ENCODE data around the gene ANKIB1.
"Not testable (repeated sequence)": the region's sequence is repeated elsewhere in the genome, so short reads cannot be mapped to it uniquely, and the experiment has no call there.

ANKIB1 gene

DNA sequence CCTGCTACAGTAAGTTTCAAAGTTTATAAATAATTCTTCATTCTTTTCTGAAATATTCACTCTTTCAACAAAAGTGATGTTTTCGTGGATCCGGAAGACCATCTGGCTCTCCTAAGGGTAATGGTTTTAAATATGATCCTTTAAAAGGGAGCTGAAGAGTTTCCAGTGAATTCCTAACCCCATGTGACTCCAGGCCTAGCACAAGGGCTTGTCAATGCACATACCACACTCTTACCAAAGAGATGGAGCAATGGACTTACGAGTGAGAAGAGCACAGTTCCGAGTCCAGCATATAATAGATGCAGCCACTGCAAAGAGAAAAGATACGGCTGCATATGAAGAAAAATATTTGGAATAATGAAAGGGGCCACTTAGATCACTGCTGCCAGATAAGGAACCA, 169.5 kb downstream of the ANKIB1 start:
- DNase-seq: no peak

DNA sequence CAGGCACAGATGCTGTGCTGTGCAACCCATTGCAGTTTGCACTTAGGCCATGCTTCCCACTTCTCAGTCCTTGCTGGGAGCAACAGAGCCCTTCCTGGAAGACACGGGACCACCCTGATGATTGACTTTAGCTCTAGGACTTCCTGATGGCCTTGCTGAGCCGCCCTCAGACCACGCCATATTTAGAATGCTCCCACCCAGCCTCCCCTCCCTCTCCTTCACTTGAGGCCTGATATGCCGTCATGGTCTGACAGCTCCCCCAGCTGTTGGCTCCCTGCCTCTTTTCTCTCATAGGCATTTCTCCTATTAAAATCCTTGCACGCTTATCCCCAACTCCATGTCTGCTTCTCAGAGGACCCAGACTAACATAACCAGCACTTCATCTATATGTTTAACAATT, 172.1 kb downstream of the ANKIB1 start:
- DNase-seq: no peak

- no peak for DNase-seq
These were observed 176.1 kb downstream of the ANKIB1 start for GRCh38 chr7:92421676-92422435.

DNA sequence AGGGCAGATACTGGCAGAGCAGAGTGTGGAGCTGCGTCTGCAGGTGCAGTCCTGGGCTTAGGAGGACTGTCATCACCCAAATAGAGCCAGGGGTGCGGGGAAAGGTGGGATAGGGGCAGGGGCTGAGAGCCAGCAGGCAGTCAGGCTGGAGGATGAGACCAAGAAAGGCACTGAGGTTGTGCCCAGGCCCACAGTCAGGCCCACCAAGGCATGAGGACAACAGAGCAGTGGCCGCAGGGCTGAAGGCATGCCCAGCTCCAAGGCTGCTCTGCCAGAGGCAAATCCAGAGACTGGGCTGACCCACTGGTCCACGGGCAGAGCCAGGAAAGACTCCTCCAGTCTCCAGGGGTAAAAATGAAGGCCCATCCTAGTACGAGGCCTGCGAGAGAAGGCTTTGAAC, 177.2 kb downstream of the ANKIB1 start:
- DNase-seq: no peak

DNA sequence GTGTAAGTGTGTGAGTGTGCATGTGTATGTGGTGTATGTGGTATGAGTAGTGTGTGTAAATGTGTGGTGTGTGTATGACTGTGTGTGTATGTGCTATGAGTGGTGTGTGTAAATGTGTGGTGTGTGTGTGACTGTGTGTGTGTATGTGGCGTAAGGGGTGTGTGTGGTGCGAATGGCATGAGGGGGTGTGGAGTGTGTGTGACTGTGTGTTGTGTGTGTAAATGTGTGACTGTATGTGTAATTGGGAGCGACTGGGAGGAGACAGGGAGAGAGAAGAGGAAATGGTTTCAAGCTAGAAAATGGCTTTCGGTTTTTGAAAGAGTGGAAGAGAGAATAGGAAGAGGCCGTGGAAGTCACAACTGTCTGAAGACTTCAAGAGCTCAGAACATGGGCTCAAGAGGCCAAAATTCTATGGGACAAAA, 177.9 kb downstream of the ANKIB1 start:
- no peak for DNase-seq

DNA sequence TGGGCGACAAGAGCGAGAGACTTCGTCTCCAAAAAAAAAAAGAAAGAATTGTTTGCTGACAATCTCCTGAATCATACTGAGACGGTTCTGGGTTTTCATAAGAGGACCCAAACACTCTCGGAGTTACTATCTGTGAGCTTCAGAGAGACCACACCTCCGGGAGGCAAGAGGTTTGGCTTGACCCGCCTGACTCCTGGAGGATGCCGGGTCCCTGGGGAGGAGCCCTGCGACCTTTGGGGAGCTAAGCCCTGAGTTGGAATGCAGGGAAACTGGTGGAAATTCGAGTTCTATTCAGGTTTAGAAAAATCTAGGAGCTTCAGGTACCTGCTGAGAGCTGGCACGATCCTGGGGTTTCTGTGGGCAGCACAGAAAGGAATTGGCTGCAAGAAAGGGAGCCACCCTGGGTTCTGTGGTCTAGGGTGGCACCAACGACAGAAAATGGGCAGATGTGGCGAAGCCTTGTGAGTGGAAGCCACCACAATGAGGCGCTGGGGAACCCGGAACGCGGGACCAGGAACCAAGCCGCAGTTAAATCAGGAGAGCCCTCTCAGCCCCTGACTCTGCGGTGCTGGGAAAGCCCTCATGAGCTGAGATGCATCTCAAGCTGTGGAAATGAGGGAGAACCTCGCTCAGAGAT, 179.7 kb downstream of the ANKIB1 start:
- DNase-seq: no peak

GRCh38 chr7:92427193-92427592, 181.4 kb downstream of the ANKIB1 start:
- DNase-seq: no peak

- DNase-seq: no peak
These were observed 186.6 kb downstream of the ANKIB1 start for GRCh38 chr7:92432299-92432946.

DNA sequence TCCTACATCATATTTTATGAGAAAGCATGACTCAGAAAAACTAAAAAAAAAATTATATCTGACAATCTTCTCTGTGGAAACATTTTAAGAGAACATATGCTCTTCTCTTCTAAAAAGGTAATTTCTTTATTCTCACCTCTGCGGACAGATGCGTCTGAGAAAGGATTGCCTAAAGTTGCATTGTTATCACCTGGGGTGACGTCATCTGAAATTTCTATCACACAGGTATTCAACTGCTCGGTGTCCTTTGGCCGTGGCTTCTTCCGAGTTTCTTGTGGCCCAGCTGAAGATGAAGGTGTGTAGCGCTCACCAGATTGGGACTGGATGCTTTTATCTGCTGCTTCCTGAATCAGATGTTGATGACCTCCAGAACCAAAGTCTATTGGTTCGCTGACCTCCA, 187.2 kb downstream of the ANKIB1 start:
- no peak for DNase-seq

DNA sequence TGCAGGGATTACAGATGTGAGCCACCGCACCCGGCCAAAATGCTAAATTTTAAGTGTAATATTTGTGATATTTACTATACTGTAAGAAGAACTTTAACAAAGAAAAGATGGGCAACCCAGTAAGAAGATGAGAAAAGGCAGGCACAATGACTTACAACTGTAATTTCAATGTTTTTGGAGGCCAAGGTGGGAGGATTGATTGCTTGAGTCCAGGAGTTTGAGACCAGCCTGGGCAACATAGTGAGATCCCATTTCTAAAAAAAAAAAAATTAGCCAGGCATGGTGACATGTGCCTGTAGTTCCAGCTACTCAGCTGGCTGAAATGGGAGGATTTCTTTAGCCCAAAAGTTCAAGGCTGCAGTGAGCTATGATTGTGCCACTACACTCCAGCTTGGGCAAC, 189.8 kb downstream of the ANKIB1 start:
- DNase-seq: no peak

GRCh38 chr7:92436612-92437445, 191.1 kb downstream of the ANKIB1 start:
- DNase-seq: no peak

DNA sequence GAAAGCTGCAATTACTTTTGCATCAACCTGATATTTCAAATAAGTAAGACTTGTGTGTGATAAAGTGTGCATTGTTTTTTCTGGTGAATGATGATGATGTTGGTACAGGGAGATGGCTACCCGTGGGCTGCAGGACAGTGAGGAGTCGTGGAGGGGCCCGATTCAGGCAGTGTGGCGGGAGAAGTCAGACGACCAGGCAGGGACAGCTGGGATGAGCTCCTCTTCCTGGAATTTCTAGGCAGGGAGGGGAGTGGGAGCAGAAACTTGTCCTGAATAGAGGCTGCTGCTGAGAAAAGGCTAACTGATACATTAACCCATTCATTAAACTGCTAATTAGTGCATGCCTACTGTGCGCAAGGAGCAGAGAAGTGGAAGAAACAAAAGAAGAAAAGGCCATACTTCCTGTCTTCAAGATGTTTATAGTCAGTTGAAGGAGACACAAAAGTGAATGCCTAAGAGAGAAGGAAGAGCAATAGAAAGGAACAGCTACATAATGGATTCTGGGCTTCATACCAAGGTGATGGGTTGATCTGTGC, 192.2 kb downstream of the ANKIB1 start:
- no peak for DNase-seq

- DNase-seq: not testable (repeated sequence)
These were observed 196.9 kb downstream of the ANKIB1 start for GRCh38 chr7:92442720-92443119.

- no peak for DNase-seq
These were observed 201.1 kb downstream of the ANKIB1 start for GRCh38 chr7:92446869-92447344.

DNA sequence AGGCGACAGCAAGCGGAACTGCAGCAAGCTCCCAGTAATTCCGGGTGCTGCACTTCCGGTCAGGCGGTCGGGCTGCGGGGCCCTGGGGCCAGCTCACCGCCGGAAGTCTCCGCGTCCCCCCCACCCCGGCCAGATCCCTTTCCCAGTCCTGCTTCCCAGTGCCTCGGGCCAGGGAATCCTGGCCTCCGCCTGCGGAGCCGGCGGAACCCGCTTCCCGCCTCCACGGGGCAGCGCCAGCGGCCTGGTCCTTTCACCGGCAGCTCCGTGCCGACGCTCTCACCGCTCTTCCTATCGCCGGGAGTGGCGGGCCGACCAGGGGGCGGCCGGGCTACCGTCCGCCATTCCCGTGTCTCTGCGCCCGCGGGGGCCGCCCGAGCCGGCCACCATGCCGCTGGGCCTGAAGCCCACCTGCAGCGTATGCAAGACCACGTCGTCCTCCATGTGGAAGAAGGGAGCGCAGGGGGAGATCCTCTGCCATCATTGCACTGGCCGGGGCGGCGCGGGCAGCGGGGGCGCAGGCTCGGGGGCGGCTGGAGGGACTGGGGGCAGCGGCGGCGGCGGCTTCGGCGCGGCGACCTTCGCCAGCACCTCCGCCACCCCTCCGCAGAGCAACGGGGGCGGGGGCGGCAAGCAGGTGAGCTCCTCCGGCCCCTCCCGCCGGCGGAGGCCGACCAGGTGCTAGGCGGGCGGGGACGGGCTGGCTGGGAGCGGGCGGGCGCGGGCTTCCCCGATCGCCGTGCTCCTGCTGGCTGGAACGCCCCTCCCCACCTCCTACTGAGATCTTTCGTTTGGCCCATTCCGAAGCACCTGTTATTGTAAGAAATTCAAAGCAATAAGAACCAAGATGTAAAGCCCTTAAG, 201.8 kb downstream of the ANKIB1 start, which contains the start of gene GATAD1:
Gene GATAD1 (plus strand): TSS at position 138 of the 860 bp plus-strand sequence. CDS start 248 bp downstream, at position 386.
- peak; percentile 48 for DNase-seq

DNA sequence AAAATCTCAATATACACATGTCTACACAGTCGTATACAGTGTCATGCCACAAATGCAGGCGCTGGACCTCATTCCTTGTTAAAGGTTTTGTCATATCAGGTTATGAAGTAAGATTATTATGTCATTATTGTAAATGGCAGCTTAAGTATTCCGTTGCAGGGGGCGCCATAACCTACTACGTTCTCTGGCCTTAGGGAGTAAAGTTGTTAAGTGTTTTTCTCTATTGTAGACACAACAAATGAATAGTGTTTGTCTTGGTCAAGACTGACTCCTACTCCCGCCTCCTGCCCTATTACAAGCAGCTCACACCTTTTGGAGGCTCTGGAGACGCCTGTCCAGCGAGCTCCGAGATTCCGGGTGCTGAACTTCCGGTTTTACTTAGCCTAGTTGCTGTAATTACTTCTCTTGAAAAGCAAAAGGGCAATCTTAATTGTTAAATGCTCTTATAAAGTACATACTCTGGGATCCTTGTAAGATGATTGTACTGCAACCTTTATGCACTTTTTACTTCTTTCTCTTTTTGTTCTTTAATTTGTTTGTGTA, 202.5 kb downstream of the ANKIB1 start:
- no peak for DNase-seq
